ENCODE measurements around the gene KCNS1. TPM values are rescaled to one million over a fixed set of nuclear protein-coding genes. Genes with fewer than 3 reads are reported as not detected.

Gene KCNS1
- total RNA-seq, 2 donors from 2014 or later, result 0.18 to 1.5 TPM

DNA sequence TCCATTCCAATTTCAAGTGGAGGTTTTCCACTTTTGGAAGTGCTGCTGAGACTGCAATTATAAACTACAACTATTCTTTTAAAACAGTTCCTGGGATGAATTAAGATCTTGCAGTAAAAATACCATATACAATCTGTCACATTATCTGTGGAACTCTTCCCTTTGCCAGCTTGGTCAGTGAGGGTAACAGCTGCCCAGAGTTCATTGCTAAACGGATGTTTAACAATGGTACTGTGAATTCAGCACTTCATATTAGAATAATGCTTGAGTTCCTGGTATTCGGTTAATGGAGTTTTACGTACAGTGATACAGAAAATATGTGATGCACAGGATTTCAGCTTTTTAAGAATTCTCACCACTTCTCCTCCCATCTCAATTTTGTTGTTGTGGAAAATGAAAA lies 51.5 kb downstream of the KCNS1 start:
- no peaks in the 10 kb centered on the region for H3K27me3 ChIP-seq (ENCODE audit: control insufficient read depth, insufficient read depth, low read length, poor library complexity, severe bottlenecking)
- Mint-ChIP-seq H3K27ac (no peak overlapping the region), H3K4me1 (peaks cover 37% of the 10 kb centered on the region), H3K9me3 (no peaks in the 10 kb centered on the region), H3K4me3 (no peak overlapping the region), H3K27me3 (ENCODE audit: insufficient read depth) (no peaks in the 10 kb centered on the region), H3K36me3 (ENCODE audit: low read depth) (peaks cover 2% of the 10 kb centered on the region)
- no peak overlapping the region for H3K9ac ChIP-seq (ENCODE audit: extremely low read depth, low read length, poor library complexity, severe bottlenecking)
- peaks cover 3% of the 10 kb centered on the region for H3K36me3 ChIP-seq (ENCODE audit: control insufficient read depth, insufficient read depth, low read length)
- no peak overlapping the region for H3K4me3 ChIP-seq (ENCODE audit: low read length)
- H3K4me1 ChIP-seq (ENCODE audit: control insufficient read depth, insufficient read depth, low read length), result peaks cover 7% of the 10 kb centered on the region
- H3K9me3 ChIP-seq (ENCODE audit: control insufficient read depth, low read length), result no peaks in the 10 kb centered on the region
- H3K27ac ChIP-seq (ENCODE audit: low read depth, low read length), result peak overlapping the region; percentile 71
- TF ChIP-seq, protein P1, sequence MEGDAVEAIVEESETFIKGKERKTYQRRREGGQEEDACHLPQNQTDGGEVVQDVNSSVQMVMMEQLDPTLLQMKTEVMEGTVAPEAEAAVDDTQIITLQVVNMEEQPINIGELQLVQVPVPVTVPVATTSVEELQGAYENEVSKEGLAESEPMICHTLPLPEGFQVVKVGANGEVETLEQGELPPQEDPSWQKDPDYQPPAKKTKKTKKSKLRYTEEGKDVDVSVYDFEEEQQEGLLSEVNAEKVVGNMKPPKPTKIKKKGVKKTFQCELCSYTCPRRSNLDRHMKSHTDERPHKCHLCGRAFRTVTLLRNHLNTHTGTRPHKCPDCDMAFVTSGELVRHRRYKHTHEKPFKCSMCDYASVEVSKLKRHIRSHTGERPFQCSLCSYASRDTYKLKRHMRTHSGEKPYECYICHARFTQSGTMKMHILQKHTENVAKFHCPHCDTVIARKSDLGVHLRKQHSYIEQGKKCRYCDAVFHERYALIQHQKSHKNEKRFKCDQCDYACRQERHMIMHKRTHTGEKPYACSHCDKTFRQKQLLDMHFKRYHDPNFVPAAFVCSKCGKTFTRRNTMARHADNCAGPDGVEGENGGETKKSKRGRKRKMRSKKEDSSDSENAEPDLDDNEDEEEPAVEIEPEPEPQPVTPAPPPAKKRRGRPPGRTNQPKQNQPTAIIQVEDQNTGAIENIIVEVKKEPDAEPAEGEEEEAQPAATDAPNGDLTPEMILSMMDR (conservative IDR thresholded peaks at IDR 0.05), result no peak
- WGBS, 2 experiments (ENCODE audit: insufficient coverage in 1 of 2, insufficient read length in 1 of 2), result 90 to 97% methylated on average over 3 of the region's 3 CpGs
- DNase-seq, result no peak

DNA sequence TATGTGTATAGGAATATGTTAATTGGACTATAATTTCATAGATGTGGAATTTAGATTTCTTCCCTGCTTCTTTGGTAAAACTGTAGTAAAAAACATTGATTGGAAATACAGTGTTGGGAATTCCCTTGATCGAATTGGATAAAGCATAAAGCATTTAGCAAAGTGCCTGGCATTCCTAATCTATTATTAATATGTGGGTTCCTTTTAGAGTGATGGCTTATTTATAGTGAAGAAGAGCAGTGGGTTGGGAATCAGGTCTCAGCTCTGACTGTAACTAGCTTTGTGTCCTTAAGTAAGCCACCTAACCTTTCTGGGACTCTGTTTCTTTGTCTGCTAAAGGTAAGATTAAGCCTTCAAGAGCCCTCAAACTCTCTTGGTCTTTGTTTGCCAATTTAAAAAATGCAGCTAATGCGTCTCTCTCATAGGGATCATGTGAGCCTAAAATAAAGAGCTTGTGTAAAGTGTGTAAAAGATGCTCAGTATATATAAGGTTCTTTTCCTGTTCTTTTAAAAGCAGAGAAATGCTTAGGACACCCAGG lies 53.3 kb downstream of the KCNS1 start:
- TF ChIP-seq, protein P1 (conservative IDR thresholded peaks at IDR 0.05), result no peak
- no peaks in the 10 kb centered on the region for H3K27me3 Mint-ChIP-seq (ENCODE audit: insufficient read depth)
- Histone ChIP-seq H3K27ac (ENCODE audit: low read depth, low read length) (no peak overlapping the region), H3K4me1 (ENCODE audit: control insufficient read depth, insufficient read depth, low read length) (no peaks in the 10 kb centered on the region), H3K4me3 (ENCODE audit: low read length) (no peak overlapping the region), H3K27me3 (ENCODE audit: control insufficient read depth, insufficient read depth, low read length, poor library complexity, severe bottlenecking) (no peaks in the 10 kb centered on the region), H3K36me3 (ENCODE audit: control insufficient read depth, insufficient read depth, low read length) (peaks cover 3% of the 10 kb centered on the region), H3K9me3 (ENCODE audit: control insufficient read depth, low read length) (no peaks in the 10 kb centered on the region), H3K9ac (ENCODE audit: extremely low read depth, low read length, poor library complexity, severe bottlenecking) (no peak overlapping the region)
- H3K27ac Mint-ChIP-seq, result no peak overlapping the region
- WGBS, 2 experiments (ENCODE audit: insufficient coverage in 1 of 2, insufficient read length in 1 of 2), result 93 to 100% methylated on average over 1 to 2 of the region's 2 CpGs
- DNase-seq, result no peak
- peaks cover 5% of the 10 kb centered on the region for H3K36me3 Mint-ChIP-seq (ENCODE audit: low read depth)
- peaks cover 24% of the 10 kb centered on the region for H3K4me1 Mint-ChIP-seq
- H3K4me3 Mint-ChIP-seq, result no peak overlapping the region
- peaks cover 3% of the 10 kb centered on the region for H3K9me3 Mint-ChIP-seq

DNA sequence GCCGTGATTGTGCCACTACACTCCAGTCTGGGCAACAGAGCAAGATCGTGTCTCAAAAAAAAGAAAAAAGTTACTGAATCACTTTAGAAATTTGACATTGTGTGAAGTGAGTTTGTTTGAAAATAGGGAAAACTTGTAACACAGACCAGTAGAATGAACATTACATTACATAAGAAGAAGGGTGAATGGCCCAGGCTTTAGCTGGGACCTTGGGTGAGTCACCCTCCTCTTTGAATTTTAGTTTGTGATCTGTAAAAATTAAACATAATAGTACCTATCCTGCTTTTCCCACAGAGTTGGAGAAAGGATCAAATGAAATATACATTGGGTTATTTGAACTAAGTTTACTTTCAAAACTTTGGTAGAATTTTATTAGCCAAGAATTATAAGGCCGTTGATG lies 56.3 kb downstream of the KCNS1 start:
- no peaks in the 10 kb centered on the region for H3K27me3 ChIP-seq (ENCODE audit: control insufficient read depth, insufficient read depth, low read length, poor library complexity, severe bottlenecking)
- peaks cover 6% of the 10 kb centered on the region for H3K9me3 ChIP-seq (ENCODE audit: control insufficient read depth, low read length)
- H3K4me3 Mint-ChIP-seq, result no peak overlapping the region
- peaks cover 17% of the 10 kb centered on the region for H3K9me3 Mint-ChIP-seq
- peaks cover 16% of the 10 kb centered on the region for H3K36me3 Mint-ChIP-seq (ENCODE audit: low read depth)
- peaks cover 4% of the 10 kb centered on the region for H3K4me1 ChIP-seq (ENCODE audit: control insufficient read depth, insufficient read depth, low read length)
- peaks cover 9% of the 10 kb centered on the region for H3K36me3 ChIP-seq (ENCODE audit: control insufficient read depth, insufficient read depth, low read length)
- no peak overlapping the region for H3K4me3 ChIP-seq (ENCODE audit: low read length)
- no peak overlapping the region for H3K9ac ChIP-seq (ENCODE audit: extremely low read depth, low read length, poor library complexity, severe bottlenecking)
- TF ChIP-seq, protein P1 (conservative IDR thresholded peaks at IDR 0.05), result no peak
- no peak for DNase-seq
- WGBS, 2 experiments (ENCODE audit: insufficient coverage in 1 of 2, insufficient read length in 1 of 2), result 90 to 92% methylated on average over 2 of the region's 3 CpGs
- H3K27me3 Mint-ChIP-seq (ENCODE audit: insufficient read depth), result no peaks in the 10 kb centered on the region
- no peak overlapping the region for H3K27ac ChIP-seq (ENCODE audit: low read depth, low read length)
- H3K27ac Mint-ChIP-seq, result no peak overlapping the region
- peaks cover 22% of the 10 kb centered on the region for H3K4me1 Mint-ChIP-seq

Data from endodermal cell (in vitro differentiated cells).